Kidney (tissue), 14 donors: ENCODE results near the gene ZNF143. TPM values are rescaled to one million over a fixed set of nuclear protein-coding genes. Genes with fewer than 3 reads are reported as not detected.

Source experiments
- DNase-seq, 5 donors: peaks; one replicate each; pipeline ENCODE4 v3.0.0-alpha.2; 2013 to 2020
- FAIRE-seq: peaks from 2 replicates; lab custom pipeline; 2012; peaks lifted over from hg19 to GRCh38; lab: Jason Lieb, UNC
- H3K27ac ChIP-seq, 2 donors: one replicate each; pipeline ENCODE4 v1.7.0; 2013; ENCODE audit warnings: low read depth in 2 of 2, low read length in 2 of 2, inconsistent platforms in 1 of 2
- H3K27me3 ChIP-seq: one replicate; pipeline ENCODE4 v1.7.1; 2013; ENCODE audit warnings: low read length, inconsistent platforms; ENCODE audit not compliant: control insufficient read depth, insufficient read depth
- H3K36me3 ChIP-seq, 3 donors: one replicate each; pipeline versions ENCODE4 v1.7.0 to v1.7.1; 2013; ENCODE audit warnings: low read length in 3 of 3, control low read depth in 1 of 3, inconsistent platforms in 1 of 3; ENCODE audit not compliant: insufficient read depth in 3 of 3, control insufficient read depth in 2 of 3
- H3K4me1 ChIP-seq, 3 donors: one replicate each; pipeline versions ENCODE4 v1.7.0 to v1.7.1; 2013; ENCODE audit warnings: low read length in 3 of 3, inconsistent platforms in 1 of 3, low read depth in 1 of 3; ENCODE audit not compliant: control insufficient read depth in 2 of 3, insufficient read depth in 2 of 3
- H3K4me3 ChIP-seq, 3 donors: one replicate each; pipeline versions ENCODE4 v1.7.0 to v1.8.1; 2013; ENCODE audit warnings: low read length in 3 of 3, control low read depth in 1 of 3, inconsistent platforms in 1 of 3
- H3K9ac ChIP-seq, 3 donors: one replicate each; pipeline versions ENCODE4 v1.7.0 to v1.7.1; 2013; ENCODE audit warnings: low read length in 3 of 3, control low read depth in 1 of 3, inconsistent platforms in 1 of 3
- H3K9me3 ChIP-seq, 3 donors: one replicate each; pipeline versions ENCODE4 v1.7.0 to v1.7.1; 2013; ENCODE audit warnings: low read length in 3 of 3, control low read depth in 1 of 3, inconsistent platforms in 1 of 3; ENCODE audit not compliant: control insufficient read depth in 2 of 3, insufficient read depth in 1 of 3
- CTCF ChIP-seq: IDR thresholded peaks from 3 replicates; pipeline ENCODE4 v1.5.1; 2012; ENCODE audit warnings: mild to moderate bottlenecking, moderate library complexity, borderline replicate concordance; ENCODE audit not compliant: insufficient read depth; ENCODE audit errors: extremely low read depth
- intact Hi-C: fragments of 100-400 bp; cut with DNase I; formaldehyde crosslinking; loops from one replicate; pipeline ENCODE4 v1.11.1; 2022
- polyA plus RNA-seq: library from polyadenylated mRNA; stranded (reverse); fragments of 350-450 nt; fragmentation: Illumina TruSeq; extraction: RNeasy Lipid Tissue Mini Kit (QIAGEN cat#74804); gene quantifications from one replicate; pipeline ENCODE4 v1.2.3, GENCODE V29; 2014; ENCODE audit warnings: low read depth, low replicate concordance; ENCODE audit not compliant: insufficient read depth
- total RNA-seq: library from RNA; stranded (reverse); fragmentation: NEBNext Ultra II Directional; extraction: Animal tissue kit (Norgen Biotek cat#: 25700); gene quantifications from one replicate; pipeline ENCODE4 v1.2.1, GENCODE V29; 2021
- donor health status: control.
- donor health status: control.
- donor health status: control.
- donor health status: control.
- donor health status: control.
- donor health status: DM: yes; HTN: yes; CAD: no.
- donor health status: Normal renal cell carcinoma (clear cell type).

ZNF143 gene
- total and polyA plus RNA-seq, 2 donors from 2014 or later: 8.6 to 30.3 TPM

GRCh38 chr11:9473408-9473807 is 12.6 kb downstream of the ZNF143 start:
- Histone ChIP-seq H3K36me3 (peaks cover 3 to 12% (median 5%) of the 10 kb centered on the region in 3 donors), H3K9ac (no peak overlapping the region), H3K4me3 (no peak overlapping the region), H3K9me3 (no peaks in the 10 kb centered on the region), H3K4me1 (peaks cover 0 to 3% (median 0%) of the 10 kb centered on the region in 3 donors), H3K27ac (no peak overlapping the region), H3K27me3 (no peaks in the 10 kb centered on the region)
- intact Hi-C loops: no loop called here
- FAIRE-seq (no peak), DNase-seq (peak in 4 of 5 donors; percentile 37 to 83 (median 68))
- no peak for TF ChIP-seq CTCF

GRCh38 chr11:9479899-9480298 is 19.1 kb downstream of the ZNF143 start:
- H3K27me3 ChIP-seq: no peaks in the 10 kb centered on the region
- no peak overlapping the region for H3K9ac ChIP-seq
- FAIRE-seq (peak; percentile 47), DNase-seq (peak in 1 of 5 donors; percentile 15)
- H3K27ac ChIP-seq: no peak overlapping the region
- TF ChIP-seq CTCF: no peak
- H3K36me3 ChIP-seq: peaks cover 3 to 12% (median 4%) of the 10 kb centered on the region in 3 donors
- H3K4me3 ChIP-seq: no peak overlapping the region
- H3K4me1 ChIP-seq: no peaks in the 10 kb centered on the region
- H3K9me3 ChIP-seq: no peaks in the 10 kb centered on the region
- intact Hi-C loops: no loop called here

- intact Hi-C loops: no loop called here
- Histone ChIP-seq H3K27ac (no peak overlapping the region), H3K4me1 (no peaks in the 10 kb centered on the region), H3K9me3 (no peaks in the 10 kb centered on the region), H3K27me3 (no peaks in the 10 kb centered on the region), H3K9ac (no peak overlapping the region), H3K36me3 (peaks cover 0 to 5% (median 2%) of the 10 kb centered on the region in 3 donors), H3K4me3 (no peak overlapping the region)
- no peak for TF ChIP-seq CTCF
- DNase-seq (no peak), FAIRE-seq (no peak)
Observed at GRCh38 chr11:9489080-9489765, 28.4 kb downstream of the ZNF143 start.
